GM23338 (cell line): ENCODE measurements around the gene RAB11FIP4.

Source experiments
- CTCF ChIP-seq, 2 experiments: fragments of 200-600 bp in 1 of 2; sonication (generic) in 1 of 2; conservative IDR thresholded peaks; 2 replicates each; pipeline versions ENCODE4 v1.5.1 to v1.6.1; 2016 to 2017; ENCODE audit warnings: antibody characterized with exemption in 2 of 2, low read depth in 2 of 2, mild to moderate bottlenecking in 2 of 2, moderate library complexity in 1 of 2
- EZH2 ChIP-seq: fragments of 200-600 bp; sonication (generic); IDR thresholded peaks from one replicate; pipeline ENCODE4 v1.8.0; 2017; ENCODE audit warnings: antibody characterized with exemption, mild to moderate bottlenecking, low read depth; ENCODE audit not compliant: unreplicated experiment
- EZH2phosphoT487 ChIP-seq: fragments of 200-600 bp; sonication (generic); IDR thresholded peaks from one replicate; pipeline ENCODE4 v1.8.1; 2018; ENCODE audit warnings: antibody characterized with exemption; ENCODE audit not compliant: unreplicated experiment
- NANOG ChIP-seq: IDR thresholded peaks from 2 replicates; pipeline ENCODE4 v1.6.1; 2016; ENCODE audit warnings: antibody characterized with exemption, borderline replicate concordance
- POLR2AphosphoS5 ChIP-seq: IDR thresholded peaks from 2 replicates; pipeline ENCODE4 v1.6.1; 2016; ENCODE audit warnings: antibody characterized with exemption, low read depth
- ZNF114 ChIP-seq: fragments of 250-450 bp; sonication (Bioruptor Pico); IDR thresholded peaks from 2 replicates; pipeline ENCODE4 v1.5.0; 2020; ENCODE audit warnings: mild to moderate bottlenecking, moderate library complexity
- ZNF331 ChIP-seq: fragments of 250-450 bp; sonication (Bioruptor Pico); IDR thresholded peaks from 2 replicates; pipeline ENCODE4 v1.5.0; 2020; ENCODE audit warnings: low read depth, mild to moderate bottlenecking, moderate library complexity
- ZNF462 ChIP-seq: fragments of 250-450 bp; sonication (Bioruptor Pico); IDR thresholded peaks from 2 replicates; pipeline ENCODE4 v1.5.0; 2020; ENCODE audit warnings: mild to moderate bottlenecking, moderate library complexity

- TF ChIP-seq CTCF (conservative IDR thresholded peaks at IDR 0.05; ENCODE audit: low read depth in 2 of 2), result no peak
- no peak for TF ChIP-seq EZH2
- no peak for TF ChIP-seq NANOG
- no peak for TF ChIP-seq POLR2AphosphoS5
- TF ChIP-seq ZNF331, result no peak
- TF ChIP-seq ZNF114, result no peak
- TF ChIP-seq EZH2phosphoT487, result no peak
- no peak for TF ChIP-seq ZNF462
These were observed 145.0 kb downstream of the RAB11FIP4 start for GRCh38 chr17:31536451-31536850.
